IPS DF 6.9 (cell line): Measurements from ENCODE around the gene CAB39L.

Experiments used
- DNase-seq: peaks from one replicate; pipeline ENCODE4 v3.0.0-alpha.2; 2013; ENCODE audit warnings: low read depth, low spot score
- H3K27ac ChIP-seq: one replicate; pipeline ENCODE4 v1.5.1; 2013; ENCODE audit warnings: low read length, control low read depth
- H3K27me3 ChIP-seq: 2 replicates; pipeline ENCODE4 v1.6.1; 2013; ENCODE audit warnings: mild to moderate bottlenecking, low read length; ENCODE audit not compliant: control insufficient read depth, insufficient read depth
- H3K36me3 ChIP-seq: 2 replicates; pipeline ENCODE4 v1.6.1; 2013; ENCODE audit warnings: low read length; ENCODE audit not compliant: control insufficient read depth, insufficient read depth
- H3K4me1 ChIP-seq: 2 replicates; pipeline ENCODE4 v1.6.1; 2013; ENCODE audit warnings: low read length; ENCODE audit not compliant: control insufficient read depth, insufficient read depth
- H3K4me3 ChIP-seq: 2 replicates; pipeline ENCODE4 v1.5.1; 2013; ENCODE audit warnings: mild to moderate bottlenecking, low read length
- H3K9me3 ChIP-seq: 2 replicates; pipeline ENCODE4 v1.6.1; 2013; ENCODE audit warnings: low read length, inconsistent platforms; ENCODE audit not compliant: control insufficient read depth, insufficient read depth
- WGBS: extraction: QIAGEN DNeasy Blood & Tissue Kit; methylation state at CpG from one replicate; pipeline ENCODE4 v1.1.7; 2013; ENCODE audit warnings: mixed read lengths, missing lambda C conversion rate; ENCODE audit not compliant: insufficient read length, insufficient coverage; 5-methylcytosine and 5-hydroxymethylcytosine counted together

Gene CAB39L

GRCh38 chr13:49311816-49312215 lies 132.0 kb downstream of the CAB39L start:
- Histone ChIP-seq H3K27ac (no peak overlapping the region), H3K4me1 (no peaks in the 10 kb centered on the region), H3K36me3 (no peaks in the 10 kb centered on the region), H3K9me3 (no peaks in the 10 kb centered on the region), H3K4me3 (no peak overlapping the region), H3K27me3 (no peaks in the 10 kb centered on the region)
- no CpG with 5 or more reads among the region's 6 CpGs for WGBS
- no peak for DNase-seq

- DNase-seq, result no peak
- Histone ChIP-seq H3K27ac (no peak overlapping the region), H3K36me3 (no peaks in the 10 kb centered on the region), H3K9me3 (no peaks in the 10 kb centered on the region), H3K4me3 (no peak overlapping the region), H3K27me3 (no peaks in the 10 kb centered on the region), H3K4me1 (peaks cover 1% of the 10 kb centered on the region; the same call in 1 of the 2 replicates)
- no CpG with 5 or more reads among the region's 3 CpGs for WGBS
Observed at GRCh38 chr13:49310251-49310650, 133.6 kb downstream of the CAB39L start.

GRCh38 chr13:49308921-49309408 lies 134.9 kb downstream of the CAB39L start:
- WGBS, result no CpG with 5 or more reads among the region's 11 CpGs
- Histone ChIP-seq H3K27ac (no peak overlapping the region), H3K9me3 (no peaks in the 10 kb centered on the region), H3K27me3 (no peaks in the 10 kb centered on the region), H3K4me1 (peaks cover 1% of the 10 kb centered on the region; the same call in 1 of the 2 replicates), H3K4me3 (no peak overlapping the region), H3K36me3 (no peaks in the 10 kb centered on the region)
- DNase-seq, result no peak

GRCh38 chr13:49308097-49308875 lies 135.6 kb downstream of the CAB39L start:
- Histone ChIP-seq H3K4me3 (no peak overlapping the region), H3K4me1 (peaks cover 1% of the 10 kb centered on the region; the same call in 1 of the 2 replicates), H3K27ac (no peak overlapping the region), H3K36me3 (no peaks in the 10 kb centered on the region), H3K9me3 (no peaks in the 10 kb centered on the region), H3K27me3 (no peaks in the 10 kb centered on the region)
- no peak for DNase-seq
- WGBS, result no CpG with 5 or more reads among the region's 7 CpGs

GRCh38 chr13:49307365-49307764 lies 136.5 kb downstream of the CAB39L start:
- Histone ChIP-seq H3K27me3 (no peaks in the 10 kb centered on the region), H3K9me3 (no peaks in the 10 kb centered on the region), H3K36me3 (no peaks in the 10 kb centered on the region), H3K4me1 (peaks cover 1% of the 10 kb centered on the region; the same call in 1 of the 2 replicates), H3K4me3 (no peak overlapping the region), H3K27ac (no peak overlapping the region)
- DNase-seq, result no peak
- WGBS, result no CpG with 5 or more reads among the region's 6 CpGs

- Histone ChIP-seq H3K27me3 (no peaks in the 10 kb centered on the region), H3K36me3 (no peaks in the 10 kb centered on the region), H3K9me3 (no peaks in the 10 kb centered on the region), H3K4me1 (peaks cover 2% of the 10 kb centered on the region), H3K27ac (no peak overlapping the region), H3K4me3 (no peak overlapping the region)
- WGBS, result no CpG with 5 or more reads among the region's 15 CpGs
- DNase-seq, result no peak
Observed at GRCh38 chr13:49305792-49306425, 138.0 kb downstream of the CAB39L start.

- no peaks in the 10 kb centered on the region for H3K27me3 ChIP-seq
- H3K36me3 ChIP-seq, result no peaks in the 10 kb centered on the region
- H3K4me3 ChIP-seq, result no peak overlapping the region
- no peaks in the 10 kb centered on the region for H3K9me3 ChIP-seq
- H3K4me1 ChIP-seq, result peaks cover 2% of the 10 kb centered on the region
- H3K27ac ChIP-seq, result no peak overlapping the region
- DNase-seq, result no peak
- no CpG with 5 or more reads among the region's 25 CpGs for WGBS
Observed at GRCh38 chr13:49304763-49305700, 138.8 kb downstream of the CAB39L start.

- Histone ChIP-seq H3K27me3 (no peaks in the 10 kb centered on the region), H3K36me3 (no peaks in the 10 kb centered on the region), H3K27ac (no peak overlapping the region), H3K4me3 (no peak overlapping the region), H3K9me3 (no peaks in the 10 kb centered on the region), H3K4me1 (peaks cover 2% of the 10 kb centered on the region)
- WGBS, result no CpG with 5 or more reads among the region's 12 CpGs
- DNase-seq, result no peak
Observed at GRCh38 chr13:49304356-49304755, 139.5 kb downstream of the CAB39L start.

- no peak overlapping the region for H3K27ac ChIP-seq
Observed at GRCh38 chr13:49303533-49304252, 140.2 kb downstream of the CAB39L start.

More at GRCh38 chr13:49303533-49304252, 140.2 kb downstream of the CAB39L start:
- WGBS, result no CpG with 5 or more reads among the region's 11 CpGs
- no peak for DNase-seq
- Histone ChIP-seq H3K36me3 (no peaks in the 10 kb centered on the region), H3K9me3 (no peaks in the 10 kb centered on the region), H3K4me3 (no peak overlapping the region), H3K4me1 (peaks cover 2% of the 10 kb centered on the region), H3K27me3 (no peaks in the 10 kb centered on the region)
